Glomerular endothelial cell (primary cell): ENCODE results near the gene HDAC9. TPM values are rescaled to one million over a fixed set of nuclear protein-coding genes. Genes with fewer than 3 reads are reported as not detected.
A peak's percentile ranks its signal among the peaks of the same experiment; 100 is the strongest.

Experiments
- DNase-seq: peaks from one replicate; pipeline ENCODE4 v3.0.0-alpha.2; 2011; ENCODE audit warnings: low read depth, low spot score; ENCODE audit errors: extremely low read depth
- total RNA-seq: library from RNA; depleted of rRNA; stranded (reverse); fragments of >200 nt; gene quantifications from 2 replicates; pipeline ENCODE4 v1.2.3, GENCODE V29; 2015

The HDAC9 gene
- total RNA-seq, 1 donor from 2014 or later: 24.7 TPM

- DNase-seq: no peak
These were observed 1.1 kb upstream of the HDAC9 start for GRCh38 chr7:18494406-18494805.

- no peak for DNase-seq
These were observed 634 bp upstream of the HDAC9 start for GRCh38 chr7:18494821-18495408.

- DNase-seq: no peak
These were observed 772 bp downstream of the HDAC9 start for GRCh38 chr7:18496341-18496700.

- DNase-seq: no peak
These were observed 1.5 kb downstream of the HDAC9 start for GRCh38 chr7:18497082-18497481.

- DNase-seq: no peak
These were observed 2.3 kb downstream of the HDAC9 start for GRCh38 chr7:18497800-18498199.

GRCh38 chr7:18498341-18498740, 2.8 kb downstream of the HDAC9 start:
- DNase-seq: no peak

GRCh38 chr7:18499407-18500177, 4.0 kb downstream of the HDAC9 start:
- DNase-seq: no peak

GRCh38 chr7:18503126-18503866, 7.7 kb downstream of the HDAC9 start:
- DNase-seq: no peak

- DNase-seq: no peak
These were observed 9.4 kb downstream of the HDAC9 start for GRCh38 chr7:18504965-18505364.

GRCh38 chr7:18505870-18506460, 10.4 kb downstream of the HDAC9 start:
- DNase-seq: no peak

GRCh38 chr7:18508443-18509427, 13.2 kb downstream of the HDAC9 start:
- peak; percentile 96 for DNase-seq

- no peak for DNase-seq
These were observed 13.9 kb downstream of the HDAC9 start for GRCh38 chr7:18509481-18509880.

GRCh38 chr7:18511351-18512140, 16.0 kb downstream of the HDAC9 start:
- no peak for DNase-seq

- DNase-seq: no peak
These were observed 17.8 kb downstream of the HDAC9 start for GRCh38 chr7:18513343-18513742.

GRCh38 chr7:18515067-18515466, 19.5 kb downstream of the HDAC9 start:
- DNase-seq: no peak

GRCh38 chr7:18517646-18518045, 22.1 kb downstream of the HDAC9 start:
- no peak for DNase-seq

- DNase-seq: no peak
These were observed 23.0 kb downstream of the HDAC9 start for GRCh38 chr7:18518555-18518954.

- DNase-seq: no peak
These were observed 25.1 kb downstream of the HDAC9 start for GRCh38 chr7:18520450-18521235.

GRCh38 chr7:18521236-18521589, 25.7 kb downstream of the HDAC9 start:
- DNase-seq: no peak
